GM19438 (cell line): ENCODE measurements around the gene SLC5A2.
A peak's percentile ranks its signal among the peaks of the same experiment; 100 is the strongest.

Source experiments
- ATAC-seq: cut with Tn5 transposase; IDR thresholded peaks from one replicate; pipeline ENCODE4 v1.9.1; 2021; ENCODE audit warnings: low read depth; ENCODE audit not compliant: unreplicated experiment

Gene SLC5A2

GRCh38 chr16:31459687-31460581 is 23.0 kb upstream of the SLC5A2 start:
- ATAC-seq: peak; percentile 68

GRCh38 chr16:31460582-31461002 is 22.3 kb upstream of the SLC5A2 start:
- ATAC-seq: no peak

GRCh38 chr16:31461201-31461920 is 21.6 kb upstream of the SLC5A2 start:
- ATAC-seq: no peak

- ATAC-seq: no peak
Measured at GRCh38 chr16:31461921-31462804, 20.8 kb upstream of the SLC5A2 start.

GRCh38 chr16:31464348-31464769 is 18.6 kb upstream of the SLC5A2 start:
- no peak for ATAC-seq

GRCh38 chr16:31464781-31465260 is 18.1 kb upstream of the SLC5A2 start:
- no peak for ATAC-seq

- ATAC-seq: no peak
Measured at GRCh38 chr16:31465788-31466370, 17.0 kb upstream of the SLC5A2 start.

- no peak for ATAC-seq
Measured at GRCh38 chr16:31466381-31466841, 16.5 kb upstream of the SLC5A2 start.

GRCh38 chr16:31467151-31467773 is 15.7 kb upstream of the SLC5A2 start:
- ATAC-seq: peak; percentile 80

GRCh38 chr16:31467858-31468257 is 15.1 kb upstream of the SLC5A2 start:
- ATAC-seq: no peak

GRCh38 chr16:31470615-31471014 is 12.3 kb upstream of the SLC5A2 start:
- ATAC-seq: no peak

- ATAC-seq: no peak
Measured at GRCh38 chr16:31471241-31471874, 11.6 kb upstream of the SLC5A2 start.

GRCh38 chr16:31471875-31472708 is 10.8 kb upstream of the SLC5A2 start, which contains the start of gene TGFB1I1:
Gene TGFB1I1, plus strand, starts transcription at chr16:31472152. Its CDS starts 37 bp downstream, at chr16:31472189.
- no peak for ATAC-seq

GRCh38 chr16:31472709-31473203 is 10.2 kb upstream of the SLC5A2 start:
- ATAC-seq: no peak

GRCh38 chr16:31473264-31473984 is 9.5 kb upstream of the SLC5A2 start:
- ATAC-seq: no peak

GRCh38 chr16:31474173-31474714 is 8.7 kb upstream of the SLC5A2 start:
- no peak for ATAC-seq
